SW 1271 (cell line): ENCODE data around the gene INS.

Experiments used
- DNase-seq, 2 experiments: peaks; one replicate each; lab custom pipeline; 2025; lab: John Stamatoyannopoulos, UW

INS gene

DNA sequence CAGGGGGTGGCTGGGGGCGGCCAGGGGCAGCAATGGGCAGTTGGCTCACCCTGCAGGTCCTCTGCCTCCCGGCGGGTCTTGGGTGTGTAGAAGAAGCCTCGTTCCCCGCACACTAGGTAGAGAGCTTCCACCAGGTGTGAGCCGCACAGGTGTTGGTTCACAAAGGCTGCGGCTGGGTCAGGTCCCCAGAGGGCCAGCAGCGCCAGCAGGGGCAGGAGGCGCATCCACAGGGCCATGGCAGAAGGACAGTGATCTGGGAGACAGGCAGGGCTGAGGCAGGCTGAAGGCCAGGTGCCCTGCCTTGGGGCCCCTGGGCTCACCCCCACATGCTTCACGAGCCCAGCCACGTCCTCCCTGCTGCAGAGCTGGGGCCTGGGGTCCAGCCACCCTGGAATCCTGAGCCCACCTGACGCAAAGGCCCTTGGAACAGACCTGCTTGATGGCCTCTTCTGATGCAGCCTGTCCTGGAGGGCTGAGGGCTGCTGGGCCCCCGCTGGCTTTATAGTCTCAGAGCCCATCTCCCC, at the start of gene INS:
INS (minus strand) TSS at position 474 of the 524 bp plus-strand sequence; CDS start at position 236, 238 bp downstream.
- no peak for DNase-seq

DNA sequence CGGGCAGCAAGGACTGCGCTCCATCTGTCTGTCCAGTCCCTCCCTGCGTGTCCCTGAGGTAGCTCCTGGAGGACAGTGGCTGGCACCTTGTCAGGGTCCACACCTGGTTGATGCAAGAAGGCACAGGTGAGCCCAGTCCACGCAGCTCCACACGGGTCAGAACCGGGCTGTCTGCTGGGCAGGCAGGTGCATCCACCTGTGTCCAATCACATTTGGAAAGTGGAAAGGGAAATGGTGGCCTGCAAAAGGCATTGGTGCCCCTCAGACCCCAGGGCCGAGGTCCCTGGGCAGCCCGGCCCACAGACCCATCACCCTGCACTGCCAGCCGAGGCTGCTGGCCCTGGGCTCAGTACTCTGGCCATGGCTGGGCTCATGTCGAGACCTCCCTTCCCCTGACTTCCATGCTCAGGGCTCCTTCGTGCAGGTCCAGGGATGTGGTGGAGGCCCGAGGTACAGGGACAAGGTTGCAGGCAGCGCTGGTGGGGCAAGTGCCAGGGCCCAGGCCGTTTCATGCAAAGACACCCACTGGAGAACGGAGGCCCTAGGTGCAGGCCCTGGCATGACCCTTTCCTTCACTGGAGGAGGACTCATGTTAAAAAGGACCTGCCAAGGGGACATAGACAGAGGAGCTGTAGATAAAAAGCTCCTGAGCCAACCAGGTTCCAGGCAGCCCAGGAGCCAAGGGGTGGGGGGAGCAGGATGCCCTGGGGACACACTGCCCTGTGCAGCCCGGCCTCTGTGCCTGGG, 49.5 kb upstream of the INS start:
- DNase-seq, result no peak

DNA sequence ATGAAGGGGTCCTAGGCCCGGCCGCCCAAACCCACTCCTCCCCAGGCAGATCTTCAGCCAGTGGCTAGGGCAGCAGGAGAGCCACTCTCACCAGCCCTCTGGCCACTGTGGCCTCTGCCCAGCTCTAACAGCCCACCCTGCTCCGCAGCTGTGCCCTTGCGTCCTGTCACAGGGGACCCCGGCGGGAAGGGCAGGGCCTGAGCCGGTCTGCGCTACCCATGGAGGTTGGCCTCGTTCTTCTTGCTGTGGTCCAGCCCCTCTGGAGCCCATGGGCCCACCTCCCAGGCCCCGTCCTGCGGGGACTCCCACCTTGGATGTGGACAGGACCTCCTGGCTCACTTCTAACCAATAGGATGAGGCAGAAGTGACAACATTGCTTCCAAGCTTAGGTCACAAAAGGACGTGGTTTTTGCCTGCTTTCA, 48.9 kb upstream of the INS start:
- DNase-seq, result no peak

DNA sequence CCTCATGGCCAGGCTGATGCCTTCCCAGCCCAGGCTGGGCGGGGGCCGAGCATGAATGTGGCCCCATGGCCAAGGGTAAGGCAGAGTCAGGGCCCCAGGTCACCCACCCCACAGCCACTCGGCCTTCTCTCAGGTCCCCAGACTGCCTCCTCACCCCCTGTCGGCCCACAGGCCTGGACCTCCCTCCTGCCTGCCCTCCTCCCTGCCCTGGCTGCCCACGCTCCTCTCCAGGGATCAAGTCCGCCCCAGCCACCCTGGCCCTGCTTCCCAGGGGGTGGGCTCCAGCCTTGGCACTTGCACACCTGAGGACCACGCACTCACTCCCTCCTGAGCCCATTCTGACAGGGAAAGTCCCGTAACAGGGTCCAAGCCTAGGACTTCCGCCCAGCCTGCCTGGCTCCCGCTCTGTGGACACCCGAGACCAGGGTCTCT, 48.4 kb upstream of the INS start:
- DNase-seq, result no peak

DNA sequence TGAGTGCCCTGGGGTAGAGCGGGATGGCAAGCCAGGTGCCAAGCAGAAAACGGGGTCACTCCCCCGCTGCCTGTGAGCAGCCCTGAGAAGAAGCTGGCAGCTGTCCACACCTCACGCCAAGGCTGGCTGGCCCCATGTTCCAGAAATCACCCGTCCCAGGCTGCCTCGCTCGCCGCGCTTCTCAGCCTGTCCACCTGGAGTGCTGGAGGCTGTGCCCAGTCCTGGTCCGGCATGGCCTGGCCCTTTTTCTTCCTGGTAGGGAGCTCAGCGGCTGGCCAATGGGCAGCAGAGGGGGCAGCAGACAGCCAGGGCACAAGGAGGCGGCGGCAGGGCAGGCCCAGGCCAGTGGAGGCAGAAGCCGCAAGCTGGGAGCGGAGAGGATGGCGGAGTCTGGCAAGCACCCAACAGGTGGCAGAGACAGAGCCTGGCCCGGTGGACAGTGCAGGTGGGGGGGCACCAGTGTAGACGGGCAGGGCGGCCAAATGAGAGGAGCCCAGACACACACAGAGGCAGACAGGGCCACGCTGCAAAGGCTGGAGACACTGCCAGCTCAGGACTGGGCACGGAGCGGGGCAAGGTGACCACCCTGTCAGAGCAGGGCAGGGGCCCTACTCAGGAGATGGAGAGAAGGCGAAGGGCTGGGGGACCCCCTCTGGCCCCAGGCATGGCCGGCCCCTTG, 47.8 kb upstream of the INS start:
- no peak for DNase-seq

DNA sequence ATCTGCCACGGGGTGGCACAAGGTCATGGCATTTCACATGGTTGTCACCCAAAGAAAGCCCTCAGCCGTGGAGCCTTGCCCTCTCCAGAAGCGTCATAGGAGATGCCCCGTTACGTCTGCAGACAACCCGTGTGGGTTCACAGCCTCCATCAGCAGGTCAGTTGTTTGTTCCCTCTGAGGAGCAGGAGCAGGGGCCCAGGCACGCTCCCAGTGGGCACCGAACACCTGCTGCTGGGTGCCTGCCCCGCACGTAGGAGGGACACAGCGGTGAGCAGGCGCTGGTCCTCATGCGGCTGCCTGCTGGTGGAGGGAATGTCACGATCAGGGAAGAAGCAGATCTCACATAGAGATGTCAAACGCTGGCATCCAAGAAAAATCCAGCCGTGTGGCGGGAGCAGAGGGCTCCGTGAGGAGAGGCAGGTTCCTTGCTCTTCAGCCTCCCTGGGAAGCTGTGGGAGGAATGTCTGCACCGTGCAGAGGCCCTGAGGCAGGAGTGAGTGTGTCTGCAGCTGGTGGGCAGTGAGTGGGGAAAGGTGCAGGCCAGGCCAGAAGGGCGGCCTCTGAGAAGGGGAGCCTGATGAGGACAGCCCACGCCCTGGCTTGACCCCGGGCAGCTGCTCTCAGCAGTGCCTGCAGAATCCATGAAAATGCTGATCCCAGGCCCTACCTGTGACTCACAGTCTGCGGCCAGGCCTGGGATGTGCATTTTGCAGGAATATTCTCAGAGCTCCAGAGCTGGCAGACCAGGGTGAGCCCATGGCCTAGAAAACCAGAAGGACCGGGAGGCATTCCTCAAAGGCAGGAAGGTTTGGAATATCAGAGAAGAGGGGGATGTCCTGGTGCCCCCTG, 47.0 kb upstream of the INS start:
- DNase-seq, result no peak

DNA sequence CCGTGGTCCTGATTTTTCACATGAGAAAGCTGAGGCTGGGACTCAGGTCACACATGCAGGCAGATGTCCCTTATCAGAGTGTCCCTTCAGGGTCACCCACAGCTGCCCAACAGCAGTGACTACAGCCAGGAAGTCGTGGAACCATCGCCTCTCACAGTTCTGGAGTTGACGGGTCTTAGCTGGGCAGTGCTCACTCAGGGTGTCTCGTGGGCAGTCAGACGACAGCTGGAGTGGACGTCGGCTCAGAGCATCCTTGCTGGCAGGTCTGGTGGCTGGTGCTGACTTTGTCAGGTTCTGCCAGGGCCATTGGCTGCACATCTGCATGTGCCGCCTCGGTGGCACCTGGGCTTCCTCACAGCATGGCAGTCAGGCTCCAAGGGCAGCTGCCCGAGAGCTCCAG, 46.2 kb upstream of the INS start:
- no peak for DNase-seq

DNA sequence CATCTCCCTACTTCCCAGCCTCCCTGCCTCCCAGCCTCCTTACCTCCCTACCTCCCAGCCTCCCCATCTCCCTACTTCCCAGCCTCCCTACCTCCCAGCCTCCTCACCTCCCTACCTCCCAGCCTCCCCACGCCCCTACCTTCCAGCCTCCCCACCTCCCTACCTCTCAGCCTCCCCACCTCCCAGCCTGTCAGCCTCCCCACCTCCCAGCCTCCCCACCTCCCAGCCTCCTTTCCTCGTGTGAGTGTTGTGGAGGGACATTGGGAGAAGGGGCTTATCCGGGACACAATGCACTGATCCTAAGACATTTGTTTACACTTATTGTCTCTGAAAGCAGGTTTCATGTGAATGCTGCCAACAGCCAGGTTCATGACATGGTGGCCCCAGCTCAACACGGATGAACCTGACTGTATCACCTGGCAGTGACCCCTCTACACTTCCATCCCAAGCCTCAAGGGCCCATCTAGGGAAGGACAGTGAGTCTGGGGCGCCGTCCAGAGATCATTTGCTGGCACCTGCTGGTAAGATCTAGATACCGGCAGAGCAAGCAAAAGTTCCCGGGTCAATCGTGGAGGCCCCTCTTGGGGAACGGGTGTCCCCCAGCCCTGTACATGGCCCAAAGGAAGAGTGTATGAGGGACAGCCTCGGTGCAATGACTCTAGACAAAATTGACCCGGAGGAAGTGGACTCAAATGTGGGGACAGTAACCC, 45.1 kb upstream of the INS start:
- DNase-seq, result no peak

DNA sequence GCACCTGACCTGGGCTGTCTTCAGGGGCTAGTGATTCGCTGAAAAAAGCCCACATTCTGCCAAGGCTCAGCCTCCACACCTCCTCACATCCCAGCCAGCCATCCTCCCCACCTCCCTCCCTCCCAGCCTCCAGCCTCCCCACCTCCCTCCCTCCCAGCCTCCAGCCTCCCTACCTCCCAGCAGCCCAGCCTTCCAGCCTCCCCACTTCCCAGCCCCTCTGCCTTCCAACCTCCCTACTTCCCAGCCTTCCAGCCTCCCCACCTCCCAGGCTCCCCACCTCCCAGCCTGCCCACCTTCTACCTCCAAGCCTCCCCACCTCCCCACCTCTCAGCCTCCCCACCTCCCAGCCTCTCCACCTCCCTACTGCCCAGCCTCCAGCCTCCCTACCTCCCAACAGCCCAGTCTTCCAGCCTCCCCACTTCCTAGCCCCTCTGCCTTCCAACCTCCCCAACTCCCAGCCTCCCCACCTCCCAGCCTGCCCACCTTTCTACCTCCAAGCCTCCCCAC, 44.3 kb upstream of the INS start:
- DNase-seq, result no peak

DNA sequence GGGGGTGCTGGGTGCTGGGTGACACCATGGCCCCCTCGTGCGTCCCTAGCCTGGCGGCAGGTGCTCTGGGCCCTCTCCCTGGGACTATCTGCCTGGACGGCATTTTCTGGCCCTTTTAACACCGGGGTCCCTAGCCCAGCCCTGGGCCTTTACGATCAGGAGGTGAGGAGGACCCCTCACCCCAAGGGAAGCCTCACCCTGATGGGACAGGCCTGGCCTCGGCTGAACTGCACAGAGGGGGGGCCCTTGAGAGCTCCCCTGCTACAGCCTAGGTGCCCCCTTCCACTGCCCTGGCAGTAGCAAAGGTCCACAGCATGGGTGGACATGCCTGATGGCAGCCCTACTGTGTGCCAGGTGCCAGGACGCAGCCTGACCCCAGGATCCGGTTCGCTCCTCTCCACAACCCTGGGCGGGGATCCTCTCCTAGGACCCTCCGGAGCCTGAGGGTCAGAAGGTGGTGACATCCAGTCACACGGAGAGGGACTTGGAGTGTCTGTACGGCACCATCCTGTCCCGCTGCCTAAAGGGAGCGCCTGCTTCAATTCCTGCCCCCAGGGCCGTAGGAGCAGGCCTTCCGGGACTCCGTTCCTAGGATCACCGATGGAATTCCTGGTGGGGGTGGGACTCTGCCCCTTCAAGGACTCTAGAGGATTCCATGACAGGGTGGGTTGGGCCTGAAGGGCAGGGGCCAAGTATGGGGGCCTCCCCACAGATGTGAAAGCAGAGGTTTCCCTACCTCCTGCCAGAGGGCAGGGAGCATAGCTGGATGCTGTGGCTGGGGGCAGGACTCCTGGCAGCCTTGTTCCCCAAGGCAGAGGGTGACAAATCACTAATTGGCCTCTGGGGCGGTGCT, 43.6 kb upstream of the INS start:
- no peak for DNase-seq

DNA sequence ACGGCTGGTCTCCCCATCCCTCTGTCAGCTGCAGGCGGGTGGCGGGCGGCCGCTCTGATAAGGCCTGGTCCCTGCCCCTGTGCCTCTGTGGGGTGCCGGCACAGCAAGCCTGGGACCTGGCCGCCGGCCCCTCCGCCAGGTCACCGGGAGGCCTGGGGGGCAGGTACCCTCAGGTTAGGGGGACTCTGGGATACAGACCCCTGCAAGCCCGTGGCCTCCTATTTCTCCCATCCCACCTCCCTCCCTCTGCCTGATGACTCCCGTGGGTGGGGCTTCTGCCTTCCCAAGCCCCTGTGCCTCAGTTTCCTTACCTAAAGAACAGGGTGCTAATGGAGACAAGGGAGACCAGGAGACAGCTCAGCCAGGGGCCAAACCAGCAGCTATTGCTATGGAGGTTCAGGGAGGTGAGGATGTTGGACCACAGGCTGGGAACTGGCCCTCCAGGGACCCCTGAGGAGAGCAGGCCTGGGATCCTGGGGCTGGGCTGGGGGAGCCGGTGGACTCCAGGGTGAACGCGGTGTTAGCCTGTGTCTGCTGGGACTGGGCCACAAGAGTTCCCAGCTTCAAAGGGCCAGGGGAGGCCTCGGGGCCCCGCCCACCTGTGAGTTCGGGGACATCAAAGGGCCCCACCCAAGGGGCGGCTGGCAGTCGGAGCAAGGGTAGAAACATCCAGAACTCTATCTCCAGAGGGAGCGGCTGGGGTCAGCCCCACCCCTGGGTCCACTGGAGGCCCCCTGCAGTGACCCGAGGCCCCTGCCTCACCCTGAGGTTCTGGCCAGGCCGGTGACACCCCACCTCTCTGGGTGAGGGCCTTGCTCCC, 42.6 kb upstream of the INS start:
- DNase-seq, result no peak

DNA sequence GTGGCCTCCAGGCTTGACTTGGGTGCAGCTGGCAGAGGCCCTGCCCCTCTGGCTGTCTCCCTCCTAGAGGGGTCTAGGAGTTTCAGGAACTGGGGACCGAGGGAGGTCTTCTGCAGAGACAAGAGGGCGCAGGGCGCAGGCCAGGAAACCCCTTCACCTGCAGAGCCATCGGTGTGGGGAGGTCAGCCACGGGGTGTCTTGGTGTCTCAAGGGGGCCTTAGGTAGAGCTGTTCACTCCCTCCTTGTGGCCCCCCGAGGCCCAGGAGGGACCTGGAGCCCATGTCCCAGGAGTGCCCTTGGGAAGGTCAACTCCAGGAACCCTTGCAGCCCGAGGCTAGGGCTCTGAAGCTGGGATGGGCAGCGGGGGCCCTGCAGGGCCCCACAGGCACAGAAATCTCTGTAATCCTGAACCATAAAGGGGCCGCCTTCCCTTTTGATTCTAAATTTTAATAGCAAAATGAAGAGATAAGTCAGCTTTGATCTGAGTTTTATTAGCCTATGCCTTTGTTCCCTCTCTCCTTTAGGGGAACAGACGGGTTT, 42.0 kb upstream of the INS start:
- DNase-seq, result no peak

DNA sequence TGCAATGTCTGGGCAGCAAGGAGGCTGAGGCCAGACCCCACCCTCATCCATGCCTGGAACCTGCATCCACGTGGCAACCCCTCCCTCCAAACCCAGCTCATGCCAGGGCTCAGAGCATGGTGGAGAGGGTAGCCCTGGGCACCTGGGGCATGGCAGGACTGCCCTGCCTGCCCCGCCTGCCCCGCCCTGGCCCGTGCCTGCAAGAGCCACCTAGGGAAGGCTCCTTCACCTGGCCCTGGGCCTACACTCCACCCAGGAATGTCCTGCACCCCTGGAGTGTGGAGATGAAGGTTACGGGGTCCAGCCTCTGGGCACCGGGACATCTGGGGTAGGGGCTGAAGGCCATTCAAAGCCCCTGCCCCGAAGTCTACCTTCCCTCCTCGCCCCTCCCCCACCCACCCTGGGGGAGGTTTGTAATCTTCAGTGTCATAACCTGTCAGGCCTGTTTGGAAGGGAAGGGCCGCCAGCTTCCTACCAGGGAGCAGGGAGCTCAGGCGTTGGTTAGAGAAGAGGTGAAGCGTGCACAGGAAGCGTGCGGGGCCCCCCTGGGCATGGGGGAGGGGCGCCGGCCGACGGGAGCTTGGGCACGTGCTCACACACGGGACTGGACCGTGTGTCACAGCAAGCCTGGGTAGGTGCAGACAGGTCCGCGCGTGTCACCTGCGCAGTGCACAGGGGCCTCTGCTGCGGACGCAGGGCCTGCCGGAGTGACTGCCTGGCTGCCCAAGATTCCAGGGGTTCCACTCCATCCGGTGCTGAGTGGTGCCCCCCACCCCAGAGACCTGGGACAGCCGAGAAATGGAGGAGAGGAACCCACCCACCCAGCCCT, 41.3 kb upstream of the INS start:
- DNase-seq, result no peak

DNA sequence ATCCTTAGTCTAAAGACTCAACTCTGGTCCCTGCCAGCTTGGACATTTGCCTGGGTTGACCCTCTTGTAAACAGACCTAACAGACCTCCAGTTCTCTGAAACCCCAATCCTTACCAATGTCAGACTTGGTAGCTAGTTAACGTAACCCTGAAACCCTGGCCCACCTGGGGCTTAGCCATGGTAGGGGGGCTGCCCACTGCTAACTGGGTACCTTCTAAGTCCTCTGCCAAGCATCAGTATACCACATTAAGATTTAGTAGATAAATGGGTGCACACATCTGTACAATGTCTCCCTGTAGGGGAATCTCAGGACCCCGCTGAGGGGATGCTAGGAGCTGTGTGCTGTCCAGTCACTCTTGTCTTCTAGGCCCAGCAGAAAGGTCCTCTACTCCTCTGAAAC, 40.5 kb upstream of the INS start:
- DNase-seq, result no peak

DNA sequence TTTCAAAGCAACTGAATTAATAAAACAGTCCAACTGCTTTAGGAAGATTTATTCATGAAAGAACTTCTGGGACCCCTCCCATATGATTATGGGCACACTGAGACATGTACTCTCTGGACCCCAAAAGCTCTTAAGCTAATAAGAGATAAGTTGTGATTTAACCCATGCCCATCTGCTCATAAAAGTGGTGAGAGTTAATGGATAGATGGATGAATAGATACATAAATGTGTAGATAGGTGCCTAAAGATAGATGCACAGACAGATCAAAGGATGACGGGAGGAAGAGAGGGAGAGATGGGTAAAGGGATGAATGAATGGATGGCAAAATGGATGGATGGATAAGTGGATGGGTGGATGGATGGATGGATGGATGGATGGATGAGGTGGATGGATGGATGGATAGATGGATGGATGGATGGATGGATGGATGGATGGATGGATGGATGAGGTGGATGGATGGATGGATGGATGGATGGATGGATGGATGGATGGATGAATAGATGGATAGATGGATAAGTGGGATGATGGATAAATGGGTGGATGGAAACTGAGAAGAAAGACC, 40.0 kb upstream of the INS start:
- DNase-seq, result no peak

DNA sequence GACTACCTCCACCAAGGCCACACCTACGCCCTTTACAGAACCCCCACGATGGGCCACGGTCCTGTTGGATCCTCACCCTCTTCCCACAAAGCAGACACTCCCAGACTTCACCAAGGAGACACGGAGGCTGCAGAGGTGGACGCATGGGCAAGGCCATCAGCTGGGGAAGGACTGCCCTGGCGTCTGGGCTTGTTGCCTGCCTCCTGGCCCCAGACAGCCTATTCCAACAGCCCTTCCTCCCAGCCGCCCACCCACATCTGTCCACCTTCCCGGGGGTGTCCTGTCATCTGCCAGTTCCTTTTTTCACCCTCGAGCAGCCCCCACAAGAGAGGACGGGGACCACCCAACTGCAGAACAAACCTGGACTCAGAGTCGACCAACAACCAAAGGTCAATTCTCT, 39.5 kb upstream of the INS start:
- no peak for DNase-seq

DNA sequence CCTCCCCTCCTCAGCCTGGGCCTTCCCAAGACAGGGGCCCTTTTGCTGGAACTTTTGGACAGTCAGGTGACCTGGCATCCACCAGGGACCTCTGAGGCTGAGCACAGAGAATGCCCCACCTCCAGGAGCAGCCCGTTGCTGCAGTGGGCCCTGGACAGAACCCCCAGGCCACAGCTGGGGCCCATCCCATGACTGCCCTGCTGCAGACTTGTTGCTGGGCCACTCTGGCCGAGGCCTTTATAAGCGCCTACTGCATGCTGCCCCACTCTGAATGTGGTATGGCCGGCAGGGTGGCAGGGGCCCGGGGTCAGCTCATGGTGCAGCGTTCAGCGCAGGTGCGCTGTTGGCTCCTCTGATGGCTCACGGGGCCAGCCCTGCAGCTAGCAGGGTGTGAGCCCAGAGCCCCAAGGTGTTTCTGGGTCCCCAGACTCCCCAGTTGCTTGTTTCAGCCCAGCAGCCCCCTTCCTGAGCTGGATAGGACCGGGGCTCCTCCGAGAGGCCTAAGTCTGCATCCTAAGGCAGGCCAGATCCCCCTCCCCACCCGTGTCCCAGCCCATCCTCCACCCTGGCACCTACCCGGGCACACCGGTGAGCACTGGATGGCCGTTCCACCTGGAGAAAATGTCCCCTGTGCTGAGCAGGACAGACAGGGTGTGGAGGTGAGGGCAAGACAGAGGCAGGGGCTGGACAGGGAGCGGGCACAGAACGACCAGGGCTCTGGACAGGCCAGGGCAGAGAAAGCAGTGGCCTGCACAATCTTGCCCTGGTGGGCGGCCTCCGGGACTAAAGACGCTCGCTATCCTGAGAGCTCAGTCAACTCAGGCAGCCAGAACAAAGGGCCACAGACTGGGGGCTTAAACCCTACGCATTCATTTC, 38.7 kb upstream of the INS start:
- DNase-seq, result no peak
